ENCODE measurements around the gene PCBP4.
"Not testable (repeated sequence)": the region's sequence is repeated elsewhere in the genome, so short reads cannot be mapped to it uniquely, and the experiment has no call there.

The PCBP4 gene

GRCh38 chr3:51992017-51992682, 24.9 kb upstream of the PCBP4 start:
- TF ChIP-seq POLR2AphosphoS5 (IDR thresholded peaks at IDR 0.05; ENCODE audit: low read depth, low read length): peak; percentile 77; the same call in 1 of the 2 replicates
- TF ChIP-seq POLR2A (IDR thresholded peaks at IDR 0.05; ENCODE audit: low read depth, low read length): peak; percentile 76; the same call in 1 of the 2 replicates
- no peak for TF ChIP-seq TAF1 (IDR thresholded peaks at IDR 0.05; ENCODE audit: borderline replicate concordance, low read depth, low read length)
- no peak for FAIRE-seq

DNA sequence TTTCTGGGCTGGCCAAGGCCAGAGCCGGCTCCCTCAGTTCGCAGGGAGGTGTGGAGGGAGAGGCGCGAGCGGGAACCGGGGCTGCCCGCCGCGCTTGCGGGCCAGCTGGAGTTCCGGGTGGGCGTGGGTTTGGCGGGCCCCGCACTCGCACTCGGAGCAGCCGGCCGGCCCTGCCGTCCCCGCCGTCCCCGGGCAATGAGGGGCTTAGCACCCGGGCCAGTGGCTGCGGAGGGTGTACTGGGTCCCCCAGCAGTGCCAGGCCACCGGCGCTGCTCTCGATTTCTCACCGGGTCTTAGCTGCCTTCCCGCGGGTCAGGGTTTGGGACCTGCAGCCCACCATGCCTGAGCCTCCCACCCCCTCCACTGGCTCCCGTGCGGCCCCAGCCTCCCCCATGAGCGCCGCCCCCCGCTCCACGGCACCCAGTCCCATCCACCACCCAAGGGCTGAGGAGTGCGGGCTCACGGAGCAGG, 23.3 kb upstream of the PCBP4 start:
- DNase-seq (ENCODE audit: insufficient read length); FAIRE-seq: not testable (repeated sequence)

More at GRCh38 chr3:51992017-51992682, 24.9 kb upstream of the PCBP4 start:
- no peak for DNase-seq (ENCODE audit: insufficient read length)

GRCh38 chr3:51988286-51989146, 21.3 kb upstream of the PCBP4 start:
- FAIRE-seq (no peak), DNase-seq (ENCODE audit: insufficient read length) (no peak)
- TF ChIP-seq POLR2AphosphoS5 (IDR thresholded peaks at IDR 0.05; ENCODE audit: low read depth, low read length) (no peak), TAF1 (IDR thresholded peaks at IDR 0.05; ENCODE audit: borderline replicate concordance, low read depth, low read length) (no peak), POLR2A (IDR thresholded peaks at IDR 0.05; ENCODE audit: low read depth, low read length) (no peak; the same call in 1 of the 2 replicates)

GRCh38 chr3:51987568-51987967, 20.3 kb upstream of the PCBP4 start:
- FAIRE-seq (no peak), DNase-seq (ENCODE audit: insufficient read length) (no peak)
- no peak for TF ChIP-seq TAF1 (IDR thresholded peaks at IDR 0.05; ENCODE audit: borderline replicate concordance, low read depth, low read length)
- TF ChIP-seq POLR2AphosphoS5 (IDR thresholded peaks at IDR 0.05; ENCODE audit: low read depth, low read length): no peak
- TF ChIP-seq POLR2A (IDR thresholded peaks at IDR 0.05; ENCODE audit: low read depth, low read length): no peak

GRCh38 chr3:51986010-51986947, 19.0 kb upstream of the PCBP4 start:
- no peak for FAIRE-seq
- TF ChIP-seq POLR2A (IDR thresholded peaks at IDR 0.05; ENCODE audit: low read depth, low read length): no peak
- TF ChIP-seq POLR2AphosphoS5 (IDR thresholded peaks at IDR 0.05; ENCODE audit: low read depth, low read length): no peak
- TF ChIP-seq TAF1 (IDR thresholded peaks at IDR 0.05; ENCODE audit: borderline replicate concordance, low read depth, low read length): no peak

GRCh38 chr3:51985063-51985462, 17.8 kb upstream of the PCBP4 start:
- DNase-seq (ENCODE audit: insufficient read length) (no peak), FAIRE-seq (no peak)
- TF ChIP-seq POLR2A (IDR thresholded peaks at IDR 0.05; ENCODE audit: low read depth, low read length) (no peak), POLR2AphosphoS5 (IDR thresholded peaks at IDR 0.05; ENCODE audit: low read depth, low read length) (no peak), TAF1 (IDR thresholded peaks at IDR 0.05; ENCODE audit: borderline replicate concordance, low read depth, low read length) (no peak)

More at GRCh38 chr3:51986010-51986947, 19.0 kb upstream of the PCBP4 start:
- DNase-seq (ENCODE audit: insufficient read length): no peak

DNA sequence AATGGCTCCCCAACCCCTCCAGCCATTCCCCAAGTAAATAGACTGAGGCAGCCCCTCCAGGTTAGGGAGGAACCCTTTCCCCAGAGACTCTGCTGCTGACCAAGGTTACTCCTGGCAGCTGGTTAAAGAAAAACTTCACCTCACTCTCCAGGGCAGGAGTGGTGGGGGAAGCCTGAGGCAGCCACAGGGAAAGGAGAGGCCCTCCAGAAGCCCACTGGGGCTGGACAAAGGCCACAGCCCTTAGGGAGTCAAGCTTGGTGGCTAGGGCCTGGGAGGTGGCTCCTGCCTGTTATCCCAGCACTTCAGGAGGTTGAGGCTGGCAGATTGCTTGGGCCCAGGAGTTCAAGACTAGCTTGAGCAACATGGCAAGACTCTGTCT, 17.0 kb upstream of the PCBP4 start:
- no peak for FAIRE-seq
- TF ChIP-seq POLR2AphosphoS5 (IDR thresholded peaks at IDR 0.05; ENCODE audit: low read depth, low read length) (no peak), POLR2A (IDR thresholded peaks at IDR 0.05; ENCODE audit: low read depth, low read length) (no peak), TAF1 (IDR thresholded peaks at IDR 0.05; ENCODE audit: borderline replicate concordance, low read depth, low read length) (no peak)
- DNase-seq (ENCODE audit: insufficient read length): no peak

DNA sequence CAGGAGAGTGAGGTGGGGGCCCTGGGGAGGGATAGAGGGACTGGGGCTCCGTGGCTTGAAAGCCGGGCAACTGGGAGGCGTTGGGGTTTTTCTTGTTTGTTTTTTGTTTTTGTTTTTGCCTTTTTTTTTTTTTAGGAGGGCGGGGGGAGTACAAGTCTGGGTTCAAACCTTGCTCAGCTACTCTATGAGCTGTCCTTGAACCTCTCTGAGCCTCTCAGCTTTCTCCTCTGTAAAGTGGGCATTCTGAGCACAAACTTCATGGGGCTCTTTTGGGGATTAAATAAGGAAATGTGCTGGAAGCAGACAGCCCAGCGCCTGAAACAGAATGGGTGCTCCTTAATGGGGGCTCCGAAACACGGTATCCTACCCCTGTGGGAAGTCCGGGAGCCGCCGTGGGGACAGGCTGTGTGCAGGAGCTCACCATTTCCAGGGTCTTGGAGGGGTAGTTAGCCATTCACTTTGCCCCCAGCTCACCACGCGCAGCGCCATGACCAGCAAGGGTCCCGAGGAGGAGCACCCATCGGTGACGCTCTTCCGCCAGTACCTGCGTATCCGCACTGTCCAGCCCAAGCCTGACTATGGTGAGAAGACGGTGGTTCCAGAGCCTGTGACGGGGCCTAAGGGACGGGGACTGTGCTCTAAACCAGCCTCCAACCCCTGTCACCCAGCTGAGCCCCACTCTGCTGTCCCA, 16.5 kb upstream of the PCBP4 start:
- FAIRE-seq: no peak
- TF ChIP-seq POLR2AphosphoS5 (IDR thresholded peaks at IDR 0.05; ENCODE audit: low read depth, low read length) (no peak), TAF1 (IDR thresholded peaks at IDR 0.05; ENCODE audit: borderline replicate concordance, low read depth, low read length) (no peak), POLR2A (IDR thresholded peaks at IDR 0.05; ENCODE audit: low read depth, low read length) (no peak)
- DNase-seq (ENCODE audit: insufficient read length): no peak

GRCh38 chr3:51982838-51983577, 15.8 kb upstream of the PCBP4 start, which contains the start of gene ACY1:
ACY1 (plus strand) TSS chr3:51983535; CDS start chr3:51984065, 530 bp downstream.
- FAIRE-seq (peak; percentile 98), DNase-seq (ENCODE audit: insufficient read length) (peak; percentile 98)
- 0 out of 2 replicates have a peak, but pooled peaks have one; percentile 6 for TF ChIP-seq TAF1 (IDR thresholded peaks at IDR 0.05; ENCODE audit: borderline replicate concordance, low read depth, low read length)
- peak; percentile 52 for TF ChIP-seq POLR2AphosphoS5 (IDR thresholded peaks at IDR 0.05; ENCODE audit: low read depth, low read length)
- peak; percentile 76; the same call in 1 of the 2 replicates for TF ChIP-seq POLR2A (IDR thresholded peaks at IDR 0.05; ENCODE audit: low read depth, low read length)

- FAIRE-seq (peak; percentile 96), DNase-seq (ENCODE audit: insufficient read length) (peak; percentile 79)
- TF ChIP-seq POLR2A (IDR thresholded peaks at IDR 0.05; ENCODE audit: low read depth, low read length) (no peak), POLR2AphosphoS5 (IDR thresholded peaks at IDR 0.05; ENCODE audit: low read depth, low read length) (no peak; the same call in 1 of the 2 replicates), TAF1 (IDR thresholded peaks at IDR 0.05; ENCODE audit: borderline replicate concordance, low read depth, low read length) (no peak)
Measured at GRCh38 chr3:51982352-51982837, 15.1 kb upstream of the PCBP4 start.
